ENCODE measurements around the gene WDR12. TPM values are rescaled to one million over a fixed set of nuclear protein-coding genes. Genes with fewer than 3 reads are reported as not detected.
"Not testable (repeated sequence)": the region's sequence is repeated elsewhere in the genome, so short reads cannot be mapped to it uniquely, and the experiment has no call there.

WDR12 gene
- 100 to 1,000 TPM; 100 to 140 (median 111) TPM for polyA plus RNA-seq (ENCODE audit: insufficient read length in 3 of 3)
- long read RNA-seq, donor 1, full-length matches to known transcripts = 7 of 7 reads
- long read RNA-seq, donor 1, partial matches to known transcripts = 0 of 7 reads
- long read RNA-seq, donor 1, other reads (novel, unspliced or antisense) = 0 of 7 reads
- long read RNA-seq, donor 2, full-length matches to known transcripts = 6 of 6 reads
- long read RNA-seq, donor 2, partial matches to known transcripts = 0 of 6 reads
- long read RNA-seq, donor 2, other reads (novel, unspliced or antisense) = 0 of 6 reads
- long read RNA-seq, donor 3, full-length matches to known transcripts = 14 of 14 reads
- long read RNA-seq, donor 3, partial matches to known transcripts = 0 of 14 reads
- long read RNA-seq, donor 3, other reads (novel, unspliced or antisense) = 0 of 14 reads
- long read RNA-seq, donor 4, full-length matches to known transcripts = 9 of 9 reads
- long read RNA-seq, donor 4, partial matches to known transcripts = 0 of 9 reads
- long read RNA-seq, donor 4, other reads (novel, unspliced or antisense) = 0 of 9 reads
- long read RNA-seq, donor 5 = 0 reads
- long read RNA-seq, donor 6, full-length matches to known transcripts = 3 of 8 reads
- long read RNA-seq, donor 6, partial matches to known transcripts = 5 of 8 reads
- long read RNA-seq, donor 6, other reads (novel, unspliced or antisense) = 0 of 8 reads
- long read RNA-seq, donor 7, full-length matches to known transcripts = 14 of 14 reads
- long read RNA-seq, donor 7, partial matches to known transcripts = 0 of 14 reads
- long read RNA-seq, donor 7, other reads (novel, unspliced or antisense) = 0 of 14 reads
- long read RNA-seq, donor 8, full-length matches to known transcripts = 15 of 15 reads
- long read RNA-seq, donor 8, partial matches to known transcripts = 0 of 15 reads
- long read RNA-seq, donor 8, other reads (novel, unspliced or antisense) = 0 of 15 reads
- long read RNA-seq, donor 9, full-length matches to known transcripts = 4 of 4 reads
- long read RNA-seq, donor 9, partial matches to known transcripts = 0 of 4 reads
- long read RNA-seq, donor 9, other reads (novel, unspliced or antisense) = 0 of 4 reads
- long read RNA-seq, donor 10, full-length matches to known transcripts = 6 of 6 reads
- long read RNA-seq, donor 10, partial matches to known transcripts = 0 of 6 reads
- long read RNA-seq, donor 10, other reads (novel, unspliced or antisense) = 0 of 6 reads
- long read RNA-seq, donor 11, full-length matches to known transcripts = 10 of 16 reads
- long read RNA-seq, donor 11, partial matches to known transcripts = 6 of 16 reads
- long read RNA-seq, donor 11, other reads (novel, unspliced or antisense) = 0 of 16 reads
- long read RNA-seq, donor 12, full-length matches to known transcripts = 4 of 4 reads
- long read RNA-seq, donor 12, partial matches to known transcripts = 0 of 4 reads
- long read RNA-seq, donor 12, other reads (novel, unspliced or antisense) = 0 of 4 reads
- long read RNA-seq, donor 13, full-length matches to known transcripts = 7 of 7 reads
- long read RNA-seq, donor 13, partial matches to known transcripts = 0 of 7 reads
- long read RNA-seq, donor 13, other reads (novel, unspliced or antisense) = 0 of 7 reads
- long read RNA-seq, donor 14, full-length matches to known transcripts = 6 of 6 reads
- long read RNA-seq, donor 14, partial matches to known transcripts = 0 of 6 reads
- long read RNA-seq, donor 14, other reads (novel, unspliced or antisense) = 0 of 6 reads
- long read RNA-seq, donor 15, full-length matches to known transcripts = 7 of 7 reads
- long read RNA-seq, donor 15, partial matches to known transcripts = 0 of 7 reads
- long read RNA-seq, donor 15, other reads (novel, unspliced or antisense) = 0 of 7 reads
- long read RNA-seq, donor 16, full-length matches to known transcripts = 18 of 28 reads
- long read RNA-seq, donor 16, partial matches to known transcripts = 10 of 28 reads
- long read RNA-seq, donor 16, other reads (novel, unspliced or antisense) = 0 of 28 reads

- peak; percentile 90 to 99 (median 94) for DNase-seq (ENCODE audit: extremely low read depth in 1 of 11, low read depth in 9 of 11, low spot score in 4 of 11)
Observed at GRCh38 chr2:202911512-202912341, at the start of gene WDR12, which contains the start of gene CARF. Gene WDR12 (minus strand): TSS chr2:202911673. CDS start chr2:202911476, 197 bp downstream. Gene CARF (plus strand): TSS chr2:202912275. CDS start chr2:202941903, 29,628 bp downstream.

- DNase-seq (ENCODE audit: extremely low read depth in 1 of 11, low read depth in 9 of 11, low spot score in 4 of 11) = no peak
Observed at GRCh38 chr2:202960524-202960923, 49.1 kb upstream of the WDR12 start.

DNA sequence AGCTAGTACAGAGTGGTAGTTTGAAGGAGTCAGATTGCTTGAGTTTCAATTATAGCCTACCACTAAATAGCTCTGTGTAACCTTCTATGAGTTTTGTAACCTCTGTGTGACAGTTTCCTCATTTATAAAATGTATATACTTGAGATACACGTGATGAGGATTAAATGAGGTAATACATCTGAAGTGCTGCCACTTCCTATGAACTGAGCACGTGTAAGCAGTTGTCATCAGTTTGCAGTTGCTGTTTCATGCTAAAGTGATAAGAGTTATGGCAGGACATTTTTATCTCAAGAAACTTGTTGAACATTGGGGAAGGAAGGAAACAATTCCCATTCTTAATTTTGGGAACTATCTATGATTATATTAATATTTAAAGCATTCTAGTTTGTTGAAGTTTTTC is 39.1 kb upstream of the WDR12 start:
- DNase-seq (ENCODE audit: extremely low read depth in 1 of 11, low read depth in 9 of 11, low spot score in 4 of 11) = no peak

DNA sequence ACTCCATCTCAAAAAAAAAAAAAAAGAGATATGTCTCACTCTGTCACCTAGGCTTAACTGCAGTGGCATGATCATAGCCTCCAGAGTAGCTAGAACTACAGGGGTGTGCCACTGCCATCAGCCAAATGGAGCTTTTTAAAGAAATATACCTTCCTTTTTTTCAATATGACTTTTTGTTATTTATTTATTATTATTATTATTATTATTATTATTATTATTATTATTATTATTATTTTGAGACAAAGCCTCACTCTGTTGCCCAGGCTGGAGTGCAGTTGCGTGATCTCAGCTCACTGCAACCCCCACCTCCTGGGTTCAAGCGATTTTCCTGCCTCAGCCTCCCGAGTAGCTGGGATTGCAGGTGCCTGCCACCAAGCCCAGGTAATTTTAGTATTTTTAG is 37.9 kb upstream of the WDR12 start:
- not testable (repeated sequence) for DNase-seq (ENCODE audit: extremely low read depth in 1 of 11, low read depth in 9 of 11, low spot score in 4 of 11)

DNA sequence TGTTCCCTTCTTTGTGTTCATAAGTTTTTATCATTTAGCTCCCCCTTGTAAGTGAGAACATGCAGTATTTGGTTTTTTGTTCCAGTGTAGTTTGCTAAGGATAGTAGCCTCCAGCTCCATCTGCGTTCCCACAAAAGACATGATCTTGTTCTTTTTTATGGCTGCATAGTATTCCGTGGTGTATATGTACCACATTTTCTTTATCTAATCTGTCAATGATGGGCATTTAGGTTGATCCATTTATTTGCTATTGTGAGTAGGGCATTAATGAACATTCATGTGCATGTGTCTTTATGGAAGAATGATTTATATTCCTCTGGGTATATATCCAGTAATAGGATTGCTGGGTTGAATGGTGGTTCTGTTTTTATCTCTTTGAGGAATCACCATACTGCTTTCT is 34.0 kb upstream of the WDR12 start:
- no peak for DNase-seq (ENCODE audit: extremely low read depth in 1 of 11, low read depth in 9 of 11, low spot score in 4 of 11)

GRCh38 chr2:202944816-202945215 is 33.3 kb upstream of the WDR12 start:
- DNase-seq (ENCODE audit: extremely low read depth in 1 of 11, low read depth in 9 of 11, low spot score in 4 of 11) = no peak

- no peak for DNase-seq (ENCODE audit: extremely low read depth in 1 of 11, low read depth in 9 of 11, low spot score in 4 of 11)
Observed at GRCh38 chr2:202944408-202944807, 32.9 kb upstream of the WDR12 start.

- DNase-seq (ENCODE audit: extremely low read depth in 1 of 11, low read depth in 9 of 11, low spot score in 4 of 11) = no peak
Observed at GRCh38 chr2:202941771-202942170, 30.3 kb upstream of the WDR12 start.

GRCh38 chr2:202938960-202939359 is 27.5 kb upstream of the WDR12 start:
- DNase-seq (ENCODE audit: extremely low read depth in 1 of 11, low read depth in 9 of 11, low spot score in 4 of 11) = no peak

- no peak for DNase-seq (ENCODE audit: extremely low read depth in 1 of 11, low read depth in 9 of 11, low spot score in 4 of 11)
Observed at GRCh38 chr2:202934456-202934855, 23.0 kb upstream of the WDR12 start.

- DNase-seq (ENCODE audit: extremely low read depth in 1 of 11, low read depth in 9 of 11, low spot score in 4 of 11) = no peak
Observed at GRCh38 chr2:202933958-202934357, 22.5 kb upstream of the WDR12 start.

GRCh38 chr2:202933139-202933510 is 21.7 kb upstream of the WDR12 start:
- DNase-seq (ENCODE audit: extremely low read depth in 1 of 11, low read depth in 9 of 11, low spot score in 4 of 11) = no peak

GRCh38 chr2:202932425-202933138 is 21.1 kb upstream of the WDR12 start:
- no peak for DNase-seq (ENCODE audit: extremely low read depth in 1 of 11, low read depth in 9 of 11, low spot score in 4 of 11)

GRCh38 chr2:202918860-202919259 is 7.4 kb upstream of the WDR12 start:
- DNase-seq (ENCODE audit: extremely low read depth in 1 of 11, low read depth in 9 of 11, low spot score in 4 of 11) = no peak

- DNase-seq (ENCODE audit: extremely low read depth in 1 of 11, low read depth in 9 of 11, low spot score in 4 of 11) = peak in 1 of 11 donors; percentile 13
Observed at GRCh38 chr2:202912342-202913201, 1.1 kb upstream of the WDR12 start.
